Peyer's patch (tissue), 4 donors: ENCODE results near the gene MRPL58.

Source experiments
- CTCF ChIP-seq, 6 experiments: fragments of 450-650 bp in 4 of 6; fragments of 200-600 bp in 2 of 6; sonication (generic) in 1 of 6; IDR thresholded peaks; one replicate each; pipeline ENCODE4 v1.5.1; 2017 to 2019; ENCODE audit warnings: antibody characterized with exemption in 6 of 6, mild to moderate bottlenecking in 3 of 6, moderate library complexity in 1 of 6
- POLR2A ChIP-seq, 2 donors: fragments of 450-650 bp; IDR thresholded peaks; one replicate each; pipeline ENCODE4 v1.5.1; 2017; ENCODE audit warnings: antibody characterized with exemption in 2 of 2, mild to moderate bottlenecking in 2 of 2, moderate library complexity in 2 of 2

DNA sequence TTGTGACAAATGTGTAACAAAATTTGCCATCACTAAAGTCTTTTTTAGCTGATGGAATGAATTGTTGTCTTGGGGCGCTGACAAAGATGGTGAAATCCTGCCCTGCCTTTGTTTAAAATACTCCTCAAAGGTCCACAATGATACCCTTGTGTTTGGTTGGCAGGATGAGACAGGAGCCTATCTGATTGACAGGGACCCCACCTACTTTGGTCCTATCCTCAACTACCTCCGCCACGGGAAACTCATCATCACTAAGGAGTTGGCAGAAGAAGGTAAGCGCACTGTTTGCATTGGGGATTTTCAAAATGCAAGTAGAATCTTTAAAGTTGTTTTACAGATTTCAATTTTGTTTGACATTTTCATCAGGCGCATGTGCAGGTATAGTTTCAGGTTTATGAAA, 36.6 kb downstream of the MRPL58 start:
- no peak for TF ChIP-seq POLR2A (IDR thresholded peaks at IDR 0.05)
- TF ChIP-seq CTCF (IDR thresholded peaks at IDR 0.05) = no peak
